Stimulated activated CD8-positive, alpha-beta memory T cell treated with anti-CD3 and anti-CD28 coated beads, Interleukin-4, amount 100 ng/mL, for 1 hour (primary cell): ENCODE results near the gene MED25.

Experiments
- DNase-seq, 2 donors: peaks; one replicate each; pipeline ENCODE4 v3.0.0-alpha.2; 2020; ENCODE audit warnings: low read depth in 2 of 2, low spot score in 1 of 2

The MED25 gene

DNA sequence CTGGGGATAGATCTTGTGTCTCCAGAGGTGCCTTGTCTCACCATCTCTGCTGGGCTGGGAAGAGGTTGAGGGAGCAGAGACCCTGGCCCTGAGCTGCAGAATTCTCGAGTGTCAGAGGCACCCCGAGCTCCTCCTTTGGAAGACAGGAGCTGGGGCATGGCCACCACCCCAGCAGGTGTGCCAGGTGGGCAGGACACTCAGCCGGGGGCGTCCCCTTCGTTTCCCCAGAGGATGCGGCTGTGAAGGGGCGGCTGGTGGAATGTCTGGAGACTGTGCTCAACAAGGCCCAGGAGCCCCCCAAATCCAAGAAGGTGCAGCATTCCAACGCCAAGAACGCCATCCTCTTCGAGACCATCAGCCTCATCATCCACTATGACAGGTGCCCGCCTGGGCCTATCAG, 19.5 kb upstream of the MED25 start:
- DNase-seq = no peak

DNA sequence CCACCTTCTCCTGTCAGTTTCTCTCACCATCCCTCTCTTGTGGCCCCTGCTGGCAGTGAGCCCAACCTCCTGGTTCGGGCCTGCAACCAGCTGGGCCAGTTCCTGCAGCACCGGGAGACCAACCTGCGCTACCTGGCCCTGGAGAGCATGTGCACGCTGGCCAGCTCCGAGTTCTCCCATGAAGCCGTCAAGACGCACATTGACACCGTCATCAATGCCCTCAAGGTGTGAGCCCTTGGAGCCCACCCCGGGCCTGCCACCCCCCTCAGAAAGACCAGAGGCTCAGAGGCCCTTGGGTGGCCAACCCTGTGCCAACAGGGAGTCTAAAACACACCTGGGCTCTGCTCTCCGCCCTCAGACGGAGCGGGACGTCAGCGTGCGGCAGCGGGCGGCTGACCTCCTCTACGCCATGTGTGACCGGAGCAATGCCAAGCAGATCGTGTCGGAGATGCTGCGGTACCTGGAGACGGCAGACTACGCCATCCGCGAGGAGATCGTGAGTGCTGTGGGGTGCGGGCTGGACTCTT, 18.8 kb upstream of the MED25 start:
- DNase-seq = no peak

DNA sequence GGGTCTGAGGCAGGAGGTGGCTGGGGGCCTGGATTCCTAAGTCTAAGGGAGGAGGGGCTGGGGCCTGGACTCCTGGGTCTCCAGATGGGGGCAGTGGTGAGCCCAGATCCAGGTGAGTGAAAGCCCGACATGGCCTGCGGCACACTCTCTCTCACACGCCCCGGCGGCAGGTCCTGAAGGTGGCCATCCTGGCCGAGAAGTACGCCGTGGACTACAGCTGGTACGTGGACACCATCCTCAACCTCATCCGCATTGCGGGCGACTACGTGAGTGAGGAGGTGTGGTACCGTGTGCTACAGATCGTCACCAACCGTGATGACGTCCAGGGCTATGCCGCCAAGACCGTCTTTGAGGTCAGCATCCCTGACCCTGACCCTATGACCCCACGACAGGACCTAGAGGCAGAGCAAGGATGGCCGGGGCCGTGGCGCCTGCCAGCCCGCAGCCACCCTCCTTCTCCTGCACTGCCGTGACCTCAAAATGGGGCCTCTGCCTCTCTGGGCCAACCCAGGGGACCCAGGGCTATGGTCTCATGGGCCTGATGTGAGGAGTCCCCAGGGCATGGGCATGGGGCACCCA, 18.2 kb upstream of the MED25 start:
- DNase-seq = no peak

DNA sequence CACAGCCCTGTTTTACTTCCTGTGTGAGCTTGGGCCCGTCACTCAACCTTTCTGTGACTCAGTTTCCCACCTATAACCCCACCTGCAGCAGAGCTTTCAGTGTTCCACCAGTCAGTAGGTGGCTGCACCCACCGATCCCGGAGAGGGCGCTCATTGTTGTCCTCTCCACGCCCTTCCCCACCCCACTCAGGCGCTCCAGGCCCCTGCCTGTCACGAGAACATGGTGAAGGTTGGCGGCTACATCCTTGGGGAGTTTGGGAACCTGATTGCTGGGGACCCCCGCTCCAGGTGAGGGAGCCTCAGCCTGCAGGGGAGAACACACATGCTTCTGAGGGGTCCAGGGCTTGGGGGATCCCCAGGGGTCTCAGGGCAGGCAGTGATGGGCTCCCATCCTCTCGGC, 17.3 kb upstream of the MED25 start:
- no peak for DNase-seq

DNA sequence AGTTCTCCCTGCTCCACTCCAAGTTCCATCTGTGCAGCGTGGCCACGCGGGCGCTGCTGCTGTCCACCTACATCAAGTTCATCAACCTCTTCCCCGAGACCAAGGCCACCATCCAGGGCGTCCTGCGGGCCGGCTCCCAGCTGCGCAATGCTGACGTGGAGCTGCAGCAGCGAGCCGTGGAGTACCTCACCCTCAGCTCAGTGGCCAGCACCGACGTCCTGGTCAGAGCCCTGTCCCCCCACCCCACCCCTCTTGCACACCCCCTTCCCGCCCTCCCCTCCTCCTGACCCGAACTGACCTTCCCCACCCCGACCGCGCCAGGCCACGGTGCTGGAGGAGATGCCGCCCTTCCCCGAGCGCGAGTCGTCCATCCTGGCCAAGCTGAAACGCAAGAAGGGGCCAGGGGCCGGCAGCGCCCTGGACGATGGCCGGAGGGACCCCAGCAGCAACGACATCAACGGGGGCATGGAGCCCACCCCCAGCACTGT, 16.6 kb upstream of the MED25 start:
- no peak for DNase-seq

DNA sequence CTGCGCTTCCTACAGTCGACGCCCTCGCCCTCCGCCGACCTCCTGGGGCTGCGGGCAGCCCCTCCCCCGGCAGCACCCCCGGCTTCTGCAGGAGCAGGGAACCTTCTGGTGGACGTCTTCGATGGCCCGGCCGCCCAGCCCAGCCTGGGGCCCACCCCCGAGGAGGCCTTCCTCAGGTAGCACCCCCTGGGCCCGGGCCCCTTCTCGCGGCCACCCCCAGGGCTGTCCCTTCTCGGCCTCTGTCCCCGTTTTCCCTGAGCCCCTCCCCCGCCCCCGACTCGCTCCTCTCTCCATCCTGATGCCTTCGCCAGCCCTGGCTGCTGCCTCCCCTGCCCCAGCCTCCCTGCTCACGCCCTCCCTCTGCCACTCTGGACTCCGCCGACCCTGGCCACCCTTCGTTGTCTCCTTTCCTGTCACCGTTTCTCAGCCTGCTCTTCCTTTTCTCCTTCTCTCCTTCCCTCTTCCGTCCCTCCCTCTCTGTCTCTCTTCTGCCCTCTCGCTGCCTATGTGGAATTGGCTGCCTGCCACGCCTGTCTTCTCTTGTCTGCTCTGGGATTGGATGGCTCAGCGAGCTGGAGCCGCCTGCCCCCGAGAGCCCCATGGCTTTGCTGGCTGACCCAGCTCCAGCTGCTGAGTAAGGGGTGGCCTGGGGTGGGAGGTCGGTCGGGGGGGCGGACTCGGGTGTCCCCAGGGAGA, 16.0 kb upstream of the MED25 start:
- DNase-seq = no peak

DNA sequence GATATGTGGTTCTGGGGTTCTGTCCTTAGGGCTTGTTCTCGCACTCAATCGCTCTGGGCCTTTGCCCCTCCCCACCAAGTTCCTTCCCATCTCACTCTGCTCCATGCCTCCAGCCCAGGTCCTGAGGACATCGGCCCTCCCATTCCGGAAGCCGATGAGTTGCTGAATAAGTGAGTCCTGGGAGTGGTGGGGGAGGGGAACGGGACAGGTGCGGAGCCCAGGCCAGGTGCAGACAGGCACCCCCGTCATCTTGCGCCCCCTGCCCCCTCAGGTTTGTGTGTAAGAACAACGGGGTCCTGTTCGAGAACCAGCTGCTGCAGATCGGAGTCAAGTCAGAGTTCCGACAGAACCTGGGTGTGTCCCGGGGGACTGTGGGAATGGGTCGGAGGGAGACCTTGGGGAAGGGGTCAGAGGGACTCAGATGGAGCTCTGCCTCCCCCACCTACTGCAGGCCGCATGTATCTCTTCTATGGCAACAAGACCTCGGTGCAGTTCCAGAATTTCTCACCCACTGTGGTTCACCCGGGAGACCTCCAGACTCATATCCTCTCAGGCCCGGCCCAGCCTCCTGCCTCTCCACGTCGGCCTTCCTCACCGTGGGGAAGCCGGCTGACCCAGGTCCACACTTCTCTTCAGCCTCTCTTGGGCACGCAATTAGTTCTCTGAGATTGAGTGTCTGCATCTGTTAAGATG, 15.1 kb upstream of the MED25 start:
- DNase-seq = no peak

DNA sequence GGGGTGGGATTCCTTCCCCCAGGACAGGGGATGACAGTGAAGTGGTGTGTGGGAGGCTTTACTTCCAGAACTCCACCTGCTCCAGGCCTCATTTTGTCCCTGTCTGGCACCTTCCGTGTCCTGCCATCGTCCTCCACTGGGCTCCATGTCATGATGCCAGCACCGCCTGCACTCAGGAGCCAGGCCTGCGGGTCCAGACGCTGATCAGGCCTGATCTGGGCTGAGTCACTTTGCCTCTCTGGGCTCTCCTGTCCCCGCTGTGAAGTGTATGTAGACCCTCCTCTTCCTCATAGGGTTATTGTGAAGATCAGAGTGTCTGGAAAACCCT, 14.6 kb upstream of the MED25 start:
- DNase-seq = no peak

DNA sequence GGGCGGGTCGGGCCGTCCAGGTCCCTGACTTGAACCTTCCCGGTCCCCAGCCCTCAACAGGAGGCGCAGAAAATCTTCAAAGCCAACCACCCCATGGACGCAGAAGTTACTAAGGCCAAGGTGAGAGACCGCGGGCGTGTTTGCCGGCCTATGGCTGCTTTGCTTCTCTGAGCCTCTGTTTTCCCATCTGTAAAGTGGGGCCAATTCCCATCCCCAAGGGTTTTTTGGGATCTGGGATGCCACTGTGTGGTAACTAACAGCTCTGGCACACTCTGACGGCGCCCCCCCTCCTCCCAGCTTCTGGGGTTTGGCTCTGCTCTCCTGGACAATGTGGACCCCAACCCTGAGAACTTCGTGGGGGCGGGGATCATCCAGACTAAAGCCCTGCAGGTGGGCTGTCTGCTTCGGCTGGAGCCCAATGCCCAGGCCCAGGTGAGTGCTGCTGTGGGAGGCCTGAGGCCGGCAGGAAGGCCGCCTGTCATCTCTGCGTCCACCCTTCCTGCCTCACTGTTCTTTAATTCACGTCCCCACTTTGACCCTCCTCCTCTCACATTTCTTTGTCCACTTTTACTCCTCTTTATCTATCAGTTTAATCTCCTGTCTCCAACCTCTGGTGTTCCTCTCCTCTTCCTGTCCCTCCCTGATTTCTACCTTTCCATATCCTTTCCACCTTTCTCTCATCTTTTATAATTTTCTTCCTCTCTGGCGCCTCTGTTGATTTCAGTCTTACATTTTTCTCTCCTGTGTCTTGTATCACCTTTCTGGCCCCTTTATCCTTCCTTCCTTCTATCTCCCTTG, 12.1 kb upstream of the MED25 start:
- DNase-seq = no peak

DNA sequence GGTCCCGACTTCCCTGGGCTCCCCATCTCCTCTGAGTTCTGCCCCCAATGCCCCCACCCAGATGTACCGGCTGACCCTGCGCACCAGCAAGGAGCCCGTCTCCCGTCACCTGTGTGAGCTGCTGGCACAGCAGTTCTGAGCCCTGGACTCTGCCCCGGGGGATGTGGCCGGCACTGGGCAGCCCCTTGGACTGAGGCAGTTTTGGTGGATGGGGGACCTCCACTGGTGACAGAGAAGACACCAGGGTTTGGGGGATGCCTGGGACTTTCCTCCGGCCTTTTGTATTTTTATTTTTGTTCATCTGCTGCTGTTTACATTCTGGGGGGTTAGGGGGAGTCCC, 11.5 kb upstream of the MED25 start:
- no peak for DNase-seq

DNA sequence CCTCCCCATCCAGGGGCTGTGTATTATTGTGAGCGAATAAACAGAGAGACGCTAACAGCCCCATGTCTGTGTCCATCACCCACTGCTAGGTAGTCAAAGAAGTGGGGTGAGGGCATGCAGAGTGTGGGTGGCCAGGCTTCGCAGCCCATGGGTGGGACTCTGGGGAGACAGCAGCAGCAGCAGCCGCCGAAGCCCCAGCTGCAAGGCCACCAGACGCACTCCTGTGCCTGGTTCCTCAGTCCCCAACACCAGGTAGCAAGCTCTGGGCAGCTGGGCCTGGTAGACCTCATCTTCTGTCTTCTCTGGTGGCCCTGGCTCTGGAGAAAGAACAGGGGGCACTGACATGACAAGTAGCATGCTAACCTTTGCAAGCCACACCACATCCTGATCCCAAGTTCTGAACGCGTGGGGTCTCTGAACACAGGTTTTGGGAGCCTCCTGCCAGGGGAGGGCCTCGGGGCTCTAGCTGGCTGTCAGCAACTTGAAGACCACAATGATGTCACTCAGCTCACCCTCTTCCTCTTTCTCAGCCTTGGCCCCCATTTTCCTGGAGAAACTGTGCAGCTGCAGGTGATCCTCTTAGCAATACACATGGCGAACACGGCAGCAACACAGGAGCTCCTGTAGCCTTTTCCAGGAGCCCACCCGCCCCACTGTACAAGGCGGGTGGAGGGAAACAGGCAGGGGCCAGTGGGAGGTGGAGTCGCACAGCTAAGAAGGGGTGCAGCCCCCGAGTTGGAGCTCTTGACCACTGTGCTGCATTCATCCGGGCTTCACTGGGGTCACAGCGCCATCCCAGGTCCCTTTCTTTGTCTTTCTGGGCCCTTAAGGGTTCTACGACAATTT, 10.8 kb upstream of the MED25 start:
- DNase-seq = no peak

DNA sequence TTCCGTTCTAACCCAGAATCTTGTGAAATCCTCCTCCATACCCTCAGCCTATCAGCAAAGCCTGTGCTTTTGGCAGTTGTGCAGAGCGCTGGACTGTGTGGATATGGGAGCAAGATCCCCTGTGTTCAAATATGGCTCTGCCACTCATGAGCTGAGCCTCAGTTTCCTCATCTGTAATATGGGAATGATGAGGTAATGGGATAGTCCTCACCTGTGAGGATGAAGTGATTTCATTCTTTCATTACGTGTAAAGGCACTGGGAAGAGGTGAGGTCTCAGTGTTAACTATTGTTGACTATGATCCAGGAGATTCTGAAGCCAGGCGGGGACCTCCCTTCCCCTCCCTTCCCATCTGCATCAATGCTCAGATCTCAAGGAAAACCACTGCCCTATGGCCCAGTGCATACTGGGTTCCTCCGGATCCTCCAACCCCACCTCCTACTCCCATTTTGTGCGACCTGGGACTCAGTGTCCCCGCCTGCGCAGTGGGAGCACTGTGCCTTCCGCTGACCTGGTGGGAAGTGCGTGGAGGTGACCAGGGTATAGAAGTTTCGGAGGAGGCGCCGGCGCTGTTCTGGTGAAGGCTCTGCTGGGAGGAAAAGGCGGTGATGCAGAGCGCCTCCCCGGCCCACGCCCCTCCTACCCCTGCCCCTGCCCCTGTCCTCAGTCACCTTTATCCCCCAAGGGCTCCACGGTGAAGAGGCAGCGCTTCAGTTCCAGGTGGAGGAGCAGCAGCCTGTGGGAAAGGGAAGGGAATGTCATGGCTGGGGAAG, 10.0 kb upstream of the MED25 start:
- no peak for DNase-seq

DNA sequence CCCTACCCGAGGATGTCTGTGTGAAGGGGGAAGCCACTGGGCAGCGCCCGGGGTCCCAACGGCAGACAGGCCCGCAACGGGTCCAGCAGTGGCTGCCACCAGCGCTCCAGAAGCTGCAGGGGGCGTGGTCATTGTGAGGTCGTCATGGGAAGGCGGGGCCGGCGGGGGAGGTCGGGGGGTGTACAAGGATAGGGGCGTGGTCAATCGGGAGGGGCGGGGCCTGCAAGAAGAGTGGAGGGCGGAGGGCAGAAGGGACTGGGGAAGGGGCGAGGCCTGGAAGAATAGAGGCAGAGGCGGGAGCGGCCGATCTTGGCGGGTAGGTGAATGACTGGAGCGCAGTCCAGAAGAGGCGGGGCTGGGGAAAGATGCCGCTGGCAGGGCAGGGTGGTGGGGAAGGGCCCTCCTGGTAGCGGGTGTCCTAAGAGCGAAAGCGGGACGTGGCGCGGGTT, 9.4 kb upstream of the MED25 start:
- peak; percentile 74 for DNase-seq

DNA sequence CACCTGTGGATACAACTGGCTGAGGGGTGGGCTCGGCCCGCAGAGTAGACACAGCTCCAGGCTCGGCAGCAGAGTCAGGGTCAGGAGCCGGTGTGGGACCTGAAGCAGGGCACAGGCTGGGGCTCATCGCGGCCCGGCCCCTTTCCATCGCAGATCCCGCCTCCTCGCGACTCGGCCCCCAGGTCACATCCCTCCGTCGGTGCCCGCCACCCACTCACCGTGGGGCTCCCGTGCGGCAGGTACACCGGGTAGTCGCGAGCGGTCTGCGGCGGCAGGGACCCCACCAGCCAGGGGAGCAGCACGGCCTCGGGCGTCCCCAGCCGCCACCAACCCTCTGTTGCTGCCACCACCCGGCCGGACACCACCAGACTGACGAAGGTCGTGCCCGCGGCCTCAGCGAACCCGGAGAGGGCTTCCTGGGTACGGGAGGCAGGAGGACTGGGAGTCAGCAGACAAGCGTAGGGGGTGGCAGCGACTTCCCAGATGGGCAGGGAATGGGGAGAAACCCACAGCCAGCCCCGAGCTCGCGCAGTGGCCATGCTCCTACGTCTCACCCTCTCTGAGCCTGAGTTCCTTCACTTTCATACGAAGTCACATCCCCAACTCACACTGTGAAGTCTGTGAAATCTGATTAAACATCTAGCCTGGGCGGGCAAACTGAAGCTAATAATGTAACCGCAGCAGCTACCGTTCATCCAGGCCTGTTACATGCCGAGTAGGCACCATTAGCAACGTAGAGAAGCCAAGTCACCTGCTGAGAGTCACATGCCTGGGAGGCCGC, 8.7 kb upstream of the MED25 start:
- DNase-seq = peak in 1 of 2 donors; percentile 33

DNA sequence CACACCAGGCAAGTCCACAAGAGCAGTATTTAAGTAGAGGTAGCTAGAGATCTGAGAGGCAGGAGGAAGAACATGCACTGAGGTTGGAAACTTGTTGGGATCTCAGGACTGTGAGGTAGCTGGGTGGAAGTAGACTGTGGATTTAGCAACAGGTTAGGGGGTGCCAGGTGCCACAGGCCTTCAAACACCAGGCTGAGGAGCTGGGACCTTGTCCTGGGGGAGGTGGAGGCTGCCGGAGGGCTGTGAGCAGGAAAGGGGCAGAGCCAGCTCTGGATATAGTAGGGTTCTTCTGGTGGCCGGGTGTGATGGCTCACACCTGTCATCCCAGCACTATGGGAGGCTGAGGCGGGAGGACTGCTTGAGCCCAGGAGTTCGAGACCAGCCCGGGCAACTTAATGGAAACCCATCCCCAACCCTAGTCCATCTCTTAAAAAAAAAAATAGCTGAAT, 8.1 kb upstream of the MED25 start:
- DNase-seq = no peak

DNA sequence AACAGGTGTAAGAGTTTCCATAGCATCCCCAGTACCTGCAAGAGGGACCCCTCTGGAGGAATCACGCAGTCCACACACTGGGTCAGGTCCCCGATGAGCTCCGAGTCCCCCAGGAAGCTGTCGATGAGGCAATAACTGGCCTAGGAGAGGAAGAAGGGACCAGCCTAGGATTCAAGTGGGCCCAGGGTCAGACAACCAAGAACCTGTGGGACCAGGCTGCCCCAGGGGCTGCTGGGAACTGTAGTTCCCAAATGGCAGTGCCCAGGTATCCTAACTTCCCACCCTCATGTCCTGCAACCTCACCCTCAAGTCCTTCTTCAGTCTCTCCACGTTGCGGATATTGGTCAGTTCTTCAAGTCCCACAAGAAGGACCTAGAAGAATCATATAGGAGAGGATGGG, 6.8 kb upstream of the MED25 start:
- no peak for DNase-seq

DNA sequence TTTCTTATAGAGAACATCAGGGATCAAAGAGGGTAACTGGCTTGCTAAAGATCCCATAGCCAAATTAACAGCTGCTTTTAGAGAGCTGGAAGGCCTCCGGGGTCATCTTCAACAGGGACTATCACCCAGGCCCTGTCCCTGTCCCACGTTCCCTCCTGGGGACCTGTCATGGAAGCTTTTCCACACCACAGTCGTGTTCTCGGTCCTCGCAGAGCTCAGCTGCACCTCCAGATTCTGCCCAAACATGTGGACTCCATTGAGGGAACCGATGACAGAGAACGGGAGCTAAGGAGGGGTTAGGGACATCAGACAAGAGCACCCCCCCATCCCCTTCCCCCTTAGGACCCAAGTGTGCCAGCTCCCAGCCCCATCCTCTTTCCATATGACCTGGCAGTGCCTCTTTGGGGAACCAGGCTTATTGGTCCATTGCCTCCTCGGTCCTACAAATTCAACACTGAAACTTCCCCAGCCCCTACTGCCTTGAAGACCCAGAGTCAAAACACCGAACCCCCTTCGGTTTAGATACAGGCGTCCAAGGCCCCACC, 5.6 kb upstream of the MED25 start:
- no peak for DNase-seq

DNA sequence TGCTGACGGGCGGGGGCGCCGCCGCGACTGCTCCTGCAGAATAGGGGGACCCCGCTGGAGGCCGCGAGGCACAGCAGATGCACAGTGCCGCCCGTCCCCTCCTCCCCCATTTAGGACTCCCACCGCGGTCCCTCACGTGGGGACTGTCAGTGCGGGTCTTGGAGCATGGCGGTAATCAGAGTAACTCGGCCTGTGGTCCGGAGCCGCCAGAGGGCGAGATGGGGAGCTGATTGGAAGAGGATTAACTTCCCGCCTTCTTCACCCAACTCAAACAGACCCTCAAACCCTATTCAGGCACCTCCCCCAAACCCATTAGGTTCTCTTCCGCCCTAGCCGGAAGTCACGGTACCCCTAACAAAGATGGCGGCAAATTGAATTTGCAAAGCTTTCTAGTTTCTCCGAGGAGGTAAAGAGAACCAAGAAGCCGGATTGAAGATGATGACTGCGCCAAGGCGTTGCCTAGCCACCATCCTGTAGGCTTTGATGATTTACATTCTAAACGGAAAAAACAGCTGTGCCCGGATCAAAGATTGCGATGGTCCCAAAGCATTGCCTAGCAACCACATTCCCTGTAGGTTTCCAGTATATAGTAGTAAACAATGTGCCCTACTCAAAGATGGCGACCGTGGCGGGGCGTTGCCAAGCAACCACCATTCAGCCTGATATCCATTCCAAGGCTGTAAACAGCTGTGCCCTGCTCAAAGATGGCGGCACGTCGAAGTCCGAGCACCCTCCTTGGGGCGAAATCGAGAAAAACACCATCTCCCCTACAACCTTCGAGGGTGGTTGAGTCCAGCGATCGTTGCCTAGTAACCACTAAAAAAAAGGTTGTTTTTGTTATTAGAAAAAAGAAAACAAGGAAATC, 4.9 kb upstream of the MED25 start, which contains the start of gene FUZ:
FUZ (minus strand) TSS at position 296 of the 865 bp plus-strand sequence; CDS start at position 110, 186 bp downstream.
- peak; percentile 69 to 85 for DNase-seq
